Fibroblast of lung (primary cell): Measurements from ENCODE around the gene PLD1. TPM values are rescaled to one million over a fixed set of nuclear protein-coding genes. Genes with fewer than 3 reads are reported as not detected.

ENCODE experiments used
- DNase-seq, 2 donors: peaks; one replicate each; pipeline versions ENCODE4 v3.0.0 to v3.0.0-alpha.2; 2010; ENCODE audit warnings: low read depth in 2 of 2
- H2AFZ ChIP-seq: 2 replicates; pipeline ENCODE4 v1.5.1; 2012; ENCODE audit warnings: low read length, control low read depth, inconsistent platforms
- H3K27ac ChIP-seq: 2 replicates; pipeline ENCODE4 v1.5.1; 2011; ENCODE audit warnings: low read length, control low read depth; ENCODE audit not compliant: insufficient read depth
- H3K27me3 ChIP-seq: 2 replicates; pipeline ENCODE4 v1.5.1; 2011; ENCODE audit warnings: mild to moderate bottlenecking, low read length; ENCODE audit not compliant: control insufficient read depth, insufficient read depth
- H3K36me3 ChIP-seq: 2 replicates; pipeline ENCODE4 v1.5.1; 2011; ENCODE audit warnings: low read length; ENCODE audit not compliant: control insufficient read depth, insufficient read depth
- H3K4me1 ChIP-seq: 2 replicates; pipeline ENCODE4 v1.5.1; 2011; ENCODE audit warnings: low read length; ENCODE audit not compliant: control insufficient read depth, insufficient read depth; ENCODE audit errors: extremely low read depth
- H3K4me2 ChIP-seq: 2 replicates; pipeline ENCODE4 v1.5.1; 2011; ENCODE audit warnings: low read length, control low read depth; ENCODE audit not compliant: insufficient read depth; ENCODE audit errors: extremely low read depth
- H3K4me3 ChIP-seq, 4 experiments: fragments of 200-600 bp in 1 of 4; sonication (generic) in 1 of 4; replicated peaks in 1 of 4; 2 replicates each; pipeline ENCODE4 v1.5.1; 2011 to 2016; ENCODE audit warnings: low read length in 4 of 4, low read depth in 3 of 4, mild to moderate bottlenecking in 3 of 4, control low read depth in 2 of 4, inconsistent platforms in 1 of 4, mixed read lengths in 1 of 4; ENCODE audit not compliant: insufficient read depth in 1 of 4; ENCODE audit errors: control extremely low read depth in 1 of 4
- H3K79me2 ChIP-seq: 2 replicates; pipeline ENCODE4 v1.5.1; 2012; ENCODE audit warnings: mild to moderate bottlenecking, low read length, inconsistent platforms; ENCODE audit not compliant: control insufficient read depth, insufficient read depth
- H3K9ac ChIP-seq: 2 replicates; pipeline ENCODE4 v1.5.1; 2011; ENCODE audit warnings: mild to moderate bottlenecking, low read length, control low read depth; ENCODE audit not compliant: insufficient read depth
- H3K9me3 ChIP-seq: 2 replicates; pipeline ENCODE4 v1.5.1; 2012; ENCODE audit warnings: low read depth, low read length; ENCODE audit not compliant: control insufficient read depth, insufficient read depth
- H4K20me1 ChIP-seq: 2 replicates; pipeline ENCODE4 v1.5.1; 2011; ENCODE audit warnings: low read length; ENCODE audit not compliant: control insufficient read depth, insufficient read depth; ENCODE audit errors: extremely low read depth
- EZH2 ChIP-seq: IDR thresholded peaks from 2 replicates; pipeline ENCODE4 v1.5.1; 2012; ENCODE audit warnings: low read length, control low read depth, mild to moderate bottlenecking; ENCODE audit errors: missing control alignments
- polyA plus RNA-seq, 2 donors: library from polyadenylated mRNA; depleted of rRNA in 1 of 2; stranded (reverse) in 1 of 2; unstranded in 1 of 2; fragments of >200 nt; gene quantifications; 2 replicates each; pipeline ENCODE4 v1.2.1, GENCODE V29; 2011 to 2012; ENCODE audit warnings: missing spikeins in 1 of 2
- total RNA-seq: library from RNA; depleted of rRNA; stranded (reverse); fragments of >200 nt; gene quantifications from 2 replicates; pipeline ENCODE4 v1.2.1, GENCODE V29; 2014
- TF ChIP-seq, protein P1 (sequence below), 2 donors: IDR thresholded peaks in 1 of 2; conservative IDR thresholded peaks in 1 of 2; 1 replicate in 1 of 2; 2 replicates in 1 of 2; pipeline ENCODE4 v1.5.1; 2011 to 2012; ENCODE audit warnings: low read length in 2 of 2, control low read depth in 1 of 2, inconsistent platforms in 1 of 2, low read depth in 1 of 2, mild to moderate bottlenecking in 1 of 2

Gene PLD1
- total and polyA plus RNA-seq, 2 donors (not counting 1 experiment from before 2014, with no cell fraction given) = 10.8 to 18.8 TPM

DNA sequence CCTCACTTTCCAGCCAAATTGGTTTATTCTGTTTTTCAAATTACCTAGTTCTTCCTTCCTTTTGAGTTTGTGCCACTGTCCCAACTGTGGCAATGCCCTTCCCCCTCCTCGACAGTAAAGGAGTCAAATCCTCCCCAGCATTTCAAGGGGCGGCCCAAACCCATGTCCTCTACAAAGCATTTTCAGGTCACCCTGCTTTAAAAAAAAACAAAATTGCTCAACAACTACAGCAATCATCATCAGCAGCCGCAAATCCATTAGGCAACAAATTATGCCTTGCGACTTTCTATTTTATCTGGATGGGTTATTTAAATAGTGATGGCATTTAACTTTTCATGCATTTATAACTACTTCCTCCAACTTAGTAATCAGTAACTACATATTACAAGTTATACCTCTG lies 32.7 kb downstream of the PLD1 start:
- Histone ChIP-seq H3K36me3 (no peaks in the 10 kb centered on the region), H3K27me3 (no peaks in the 10 kb centered on the region), H3K27ac (no peak overlapping the region), H3K79me2 (no peaks in the 10 kb centered on the region), H4K20me1 (no peaks in the 10 kb centered on the region), H3K9ac (no peak overlapping the region), H3K9me3 (no peaks in the 10 kb centered on the region), H3K4me1 (no peaks in the 10 kb centered on the region), H2AFZ (no peak overlapping the region), H3K4me3 (no peak overlapping the region), H3K4me2 (no peak overlapping the region)
- TF ChIP-seq EZH2 = no peak
- TF ChIP-seq, protein P1, sequence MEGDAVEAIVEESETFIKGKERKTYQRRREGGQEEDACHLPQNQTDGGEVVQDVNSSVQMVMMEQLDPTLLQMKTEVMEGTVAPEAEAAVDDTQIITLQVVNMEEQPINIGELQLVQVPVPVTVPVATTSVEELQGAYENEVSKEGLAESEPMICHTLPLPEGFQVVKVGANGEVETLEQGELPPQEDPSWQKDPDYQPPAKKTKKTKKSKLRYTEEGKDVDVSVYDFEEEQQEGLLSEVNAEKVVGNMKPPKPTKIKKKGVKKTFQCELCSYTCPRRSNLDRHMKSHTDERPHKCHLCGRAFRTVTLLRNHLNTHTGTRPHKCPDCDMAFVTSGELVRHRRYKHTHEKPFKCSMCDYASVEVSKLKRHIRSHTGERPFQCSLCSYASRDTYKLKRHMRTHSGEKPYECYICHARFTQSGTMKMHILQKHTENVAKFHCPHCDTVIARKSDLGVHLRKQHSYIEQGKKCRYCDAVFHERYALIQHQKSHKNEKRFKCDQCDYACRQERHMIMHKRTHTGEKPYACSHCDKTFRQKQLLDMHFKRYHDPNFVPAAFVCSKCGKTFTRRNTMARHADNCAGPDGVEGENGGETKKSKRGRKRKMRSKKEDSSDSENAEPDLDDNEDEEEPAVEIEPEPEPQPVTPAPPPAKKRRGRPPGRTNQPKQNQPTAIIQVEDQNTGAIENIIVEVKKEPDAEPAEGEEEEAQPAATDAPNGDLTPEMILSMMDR (conservative IDR thresholded peaks at IDR 0.05 in 1 of 2, IDR thresholded peaks at IDR 0.05 in 1 of 2; ENCODE audit: low read depth in 1 of 2, low read length in 2 of 2) = no peak
- DNase-seq = no peak

- Histone ChIP-seq H3K4me3 (no peak overlapping the region), H3K27me3 (no peaks in the 10 kb centered on the region), H3K27ac (no peak overlapping the region), H3K36me3 (no peaks in the 10 kb centered on the region), H2AFZ (no peak overlapping the region), H3K4me2 (no peak overlapping the region), H4K20me1 (no peaks in the 10 kb centered on the region), H3K9ac (no peak overlapping the region), H3K4me1 (no peaks in the 10 kb centered on the region), H3K79me2 (no peaks in the 10 kb centered on the region), H3K9me3 (no peaks in the 10 kb centered on the region)
- no peak for DNase-seq
- no peak for TF ChIP-seq EZH2
- TF ChIP-seq, protein P1 (conservative IDR thresholded peaks at IDR 0.05 in 1 of 2, IDR thresholded peaks at IDR 0.05 in 1 of 2; ENCODE audit: low read depth in 1 of 2, low read length in 2 of 2) = no peak
These were observed 33.3 kb downstream of the PLD1 start for GRCh38 chr3:171776839-171777583.

GRCh38 chr3:171776411-171776810 lies 33.9 kb downstream of the PLD1 start:
- Histone ChIP-seq H3K4me2 (no peak overlapping the region), H3K4me1 (no peaks in the 10 kb centered on the region), H2AFZ (no peak overlapping the region), H3K9ac (no peak overlapping the region), H3K36me3 (no peaks in the 10 kb centered on the region), H3K79me2 (no peaks in the 10 kb centered on the region), H3K9me3 (no peaks in the 10 kb centered on the region), H3K27me3 (no peaks in the 10 kb centered on the region), H3K4me3 (no peak overlapping the region), H4K20me1 (no peaks in the 10 kb centered on the region), H3K27ac (no peak overlapping the region)
- no peak for TF ChIP-seq EZH2
- TF ChIP-seq, protein P1 (conservative IDR thresholded peaks at IDR 0.05 in 1 of 2, IDR thresholded peaks at IDR 0.05 in 1 of 2; ENCODE audit: low read depth in 1 of 2, low read length in 2 of 2) = no peak
- DNase-seq = no peak
